HG03135 (cell line): Measurements from ENCODE around the gene MUC6.

Source experiments
- ATAC-seq: cut with Tn5 transposase; IDR thresholded peaks from one replicate; pipeline ENCODE4 v1.9.1; 2021; ENCODE audit warnings: mild to moderate bottlenecking, moderate library complexity; ENCODE audit not compliant: unreplicated experiment

MUC6 gene

GRCh38 chr11:1052133-1053011 lies 15.9 kb upstream of the MUC6 start:
- no peak for ATAC-seq

GRCh38 chr11:1051356-1052132 lies 15.0 kb upstream of the MUC6 start:
- no peak for ATAC-seq

DNA sequence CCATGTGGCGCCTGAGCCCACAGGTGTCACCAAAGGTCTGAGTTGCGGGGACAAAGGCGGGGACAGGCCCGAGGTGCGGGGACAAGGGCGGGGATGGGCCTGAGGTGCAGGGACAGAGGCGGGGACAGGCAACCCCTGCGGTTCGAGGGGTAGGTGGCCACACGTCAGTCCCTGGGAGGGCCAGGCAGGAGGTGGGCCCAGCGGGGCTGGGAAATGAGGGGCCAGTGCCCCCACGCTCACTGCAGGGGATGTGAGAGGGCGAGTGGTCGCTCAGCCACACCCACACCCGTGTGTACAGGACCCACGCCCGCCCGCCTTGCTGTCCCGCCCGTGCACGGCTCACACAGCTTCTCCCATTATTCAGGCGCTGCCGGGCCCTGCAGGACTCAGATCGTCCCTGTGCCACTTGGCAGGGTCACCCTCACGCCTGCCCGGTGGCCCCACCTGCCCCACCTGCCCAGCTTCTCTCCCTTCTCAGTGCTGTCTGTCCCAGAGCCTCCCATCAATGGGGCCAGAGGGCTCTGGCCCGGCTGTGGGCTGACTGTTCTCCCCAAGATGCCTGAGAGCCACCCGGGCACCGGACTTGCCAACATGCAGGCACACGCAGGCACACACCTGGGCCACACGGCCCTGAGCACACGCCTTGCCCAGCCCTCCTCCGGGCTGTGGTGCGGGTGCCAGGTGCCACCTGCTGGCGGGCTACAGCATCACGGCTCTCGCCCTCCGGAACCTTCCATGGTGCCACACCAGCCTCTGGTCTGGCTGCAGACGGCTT lies 14.2 kb upstream of the MUC6 start:
- peak; percentile 54 for ATAC-seq

GRCh38 chr11:1049911-1050580 lies 13.5 kb upstream of the MUC6 start:
- no peak for ATAC-seq

- no peak for ATAC-seq
These were observed 12.9 kb upstream of the MUC6 start for GRCh38 chr11:1049431-1049891.

GRCh38 chr11:1049071-1049405 lies 12.5 kb upstream of the MUC6 start:
- no peak for ATAC-seq

DNA sequence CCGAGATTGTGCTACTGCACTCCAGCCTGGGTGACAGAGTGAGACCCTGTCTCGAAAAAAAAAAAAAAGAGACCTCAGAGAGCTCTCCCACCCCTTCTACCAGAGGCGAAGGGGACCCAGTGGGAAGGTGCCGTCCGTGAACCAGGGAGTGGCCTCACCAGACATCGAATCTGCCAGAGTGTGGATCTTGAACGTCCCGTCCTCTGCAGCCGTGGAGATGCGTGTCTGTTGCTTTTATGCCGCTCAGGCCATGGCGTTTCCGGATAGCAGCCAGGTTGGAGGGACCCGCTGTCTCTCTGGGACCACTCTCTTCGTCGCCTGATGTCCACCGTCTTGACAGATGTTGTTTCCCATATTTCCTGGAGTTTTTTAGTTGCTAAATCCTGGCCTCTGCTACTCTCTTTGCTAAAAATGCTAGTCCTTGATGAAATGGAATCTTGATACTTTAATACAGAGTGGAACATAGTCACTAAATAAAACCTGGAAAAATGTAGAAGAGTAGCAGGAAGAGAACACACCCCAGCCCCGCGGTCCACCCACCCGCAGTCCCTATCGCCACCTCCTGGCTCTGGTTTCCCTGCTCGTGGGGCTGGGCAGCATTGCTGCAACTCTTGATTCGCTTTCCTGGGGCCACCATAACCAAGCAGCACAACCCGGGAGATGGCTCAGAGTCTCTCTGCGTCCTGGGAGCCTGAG lies 12.0 kb upstream of the MUC6 start:
- no peak for ATAC-seq

DNA sequence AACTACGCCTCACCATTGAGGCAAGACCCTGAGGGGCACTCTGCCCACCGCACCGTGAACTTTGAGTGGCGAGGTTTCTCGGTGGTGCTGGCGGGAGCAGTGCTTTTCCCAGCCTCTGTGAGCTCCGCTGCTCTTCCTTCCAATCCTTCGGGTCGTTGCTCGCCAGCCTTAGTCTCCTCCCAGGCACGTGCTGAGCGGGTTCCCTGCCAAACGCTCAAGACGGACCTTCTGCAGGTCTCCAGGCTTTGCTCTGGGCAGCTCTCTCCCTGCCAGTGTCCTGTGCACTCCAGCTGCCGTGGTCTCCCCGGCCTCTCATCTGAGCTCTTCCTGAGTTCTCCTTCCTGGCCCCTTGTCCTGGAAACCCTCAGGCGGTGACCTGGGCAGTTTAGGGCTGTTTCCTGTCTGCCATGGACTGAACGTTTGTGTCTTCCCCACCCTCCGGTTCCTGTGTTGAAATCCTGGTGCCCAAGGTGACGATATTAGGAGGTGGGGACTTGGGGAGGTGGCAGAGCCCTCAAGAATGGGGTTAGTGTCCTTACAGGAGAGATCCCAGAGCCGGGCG lies 11.2 kb upstream of the MUC6 start:
- ATAC-seq, result no peak

GRCh38 chr11:1044160-1044559 lies 7.6 kb upstream of the MUC6 start:
- ATAC-seq, result no peak

GRCh38 chr11:1043563-1044096 lies 7.1 kb upstream of the MUC6 start:
- ATAC-seq, result no peak

GRCh38 chr11:1042626-1043562 lies 6.4 kb upstream of the MUC6 start:
- no peak for ATAC-seq

- no peak for ATAC-seq
These were observed 5.6 kb upstream of the MUC6 start for GRCh38 chr11:1041936-1042608.

GRCh38 chr11:1041471-1041870 lies 5.0 kb upstream of the MUC6 start:
- no peak for ATAC-seq

DNA sequence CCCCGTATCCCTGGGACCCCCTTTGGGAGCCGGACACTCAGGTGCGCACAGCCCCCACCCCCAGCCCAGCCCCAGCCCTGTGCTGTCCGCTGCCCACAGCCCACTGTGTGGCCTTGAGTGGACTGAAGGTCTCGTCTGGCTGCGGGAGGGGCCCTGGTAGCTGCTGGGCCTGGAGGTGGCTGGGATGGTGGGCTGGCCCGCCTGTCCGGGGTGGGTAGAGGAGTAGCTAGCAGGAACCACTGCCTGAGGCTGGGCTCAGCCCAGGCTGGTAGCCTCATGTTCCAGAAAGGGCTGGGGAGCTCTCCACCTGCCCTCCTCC lies 4.6 kb upstream of the MUC6 start:
- ATAC-seq, result no peak

DNA sequence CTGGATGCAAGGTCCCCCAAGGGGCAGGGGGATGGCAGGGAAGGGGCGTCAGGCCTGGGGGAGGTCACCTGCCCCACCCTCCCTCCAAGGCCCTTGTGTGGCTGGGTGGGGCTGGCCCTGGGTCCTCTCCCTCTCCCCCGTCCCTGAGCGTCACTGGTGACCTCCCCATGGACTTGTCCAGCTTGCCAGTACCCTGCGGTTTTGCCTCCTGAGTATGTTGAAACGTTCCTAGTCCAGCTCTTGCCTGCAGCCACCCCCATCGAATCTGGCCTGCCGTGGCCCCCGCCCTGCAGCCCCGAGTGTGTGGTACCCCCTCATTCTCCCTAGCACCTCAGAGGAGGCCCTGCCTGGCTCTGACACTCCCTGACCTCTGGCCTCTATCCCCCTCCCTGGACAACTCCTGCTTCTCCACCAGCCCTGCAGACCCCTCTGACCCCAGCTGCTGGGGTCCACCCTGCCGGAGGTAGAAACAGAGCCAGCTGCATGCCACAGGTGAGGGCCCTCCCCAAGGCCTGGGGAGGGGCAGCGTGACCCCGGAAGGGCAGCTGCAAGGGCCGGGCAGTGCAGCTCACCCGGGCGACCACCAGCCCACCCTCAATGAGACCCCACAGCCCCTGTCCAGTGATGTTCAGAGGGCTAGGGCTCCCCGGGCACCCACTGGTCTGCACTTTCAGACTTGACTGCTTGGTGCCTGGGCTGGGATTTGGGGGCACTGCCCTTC lies 4.1 kb upstream of the MUC6 start:
- ATAC-seq, result no peak

GRCh38 chr11:1039481-1040427 lies 3.2 kb upstream of the MUC6 start:
- no peak for ATAC-seq
